Stimulated activated CD4-positive, alpha-beta T cell treated with anti-CD3 and anti-CD28 coated beads, Interleukin-12 subunit alpha, Interleukin-12 subunit beta, amount 100 ng/mL, for 48 hours (primary cell): ENCODE data around the gene MMAB.

Experiments
- DNase-seq, 3 donors: peaks; one replicate each; pipeline ENCODE4 v3.0.0-alpha.2; 2020; ENCODE audit warnings: low read depth in 2 of 3, low spot score in 1 of 3

The MMAB gene

GRCh38 chr12:109518820-109519665 is 54.3 kb downstream of the MMAB start:
- peak; percentile 26 to 57 (median 28) for DNase-seq

- DNase-seq, result no peak
Measured at GRCh38 chr12:109517619-109518018, 55.7 kb downstream of the MMAB start.

- DNase-seq, result no peak
Measured at GRCh38 chr12:109513977-109514376, 59.3 kb downstream of the MMAB start.

- DNase-seq, result no peak
Measured at GRCh38 chr12:109513051-109513450, 60.3 kb downstream of the MMAB start.

GRCh38 chr12:109512608-109513007 is 60.7 kb downstream of the MMAB start:
- DNase-seq, result no peak

GRCh38 chr12:109510196-109510595 is 63.1 kb downstream of the MMAB start:
- DNase-seq, result no peak

- no peak for DNase-seq
Measured at GRCh38 chr12:109504068-109504467, 69.2 kb downstream of the MMAB start.
